Amniotic epithelial cell (primary cell): ENCODE measurements around the gene MLANA.

Source experiments
- DNase-seq: peaks from one replicate; pipeline ENCODE4 v3.0.0-alpha.2; 2010; ENCODE audit warnings: low read depth

The MLANA gene

GRCh38 chr9:5958273-5958672, 67.6 kb downstream of the MLANA start:
- DNase-seq: no peak
